GM19035 (cell line): ENCODE results near the gene SAPCD1.

Experiments used
- ATAC-seq: cut with Tn5 transposase; IDR thresholded peaks from one replicate; pipeline ENCODE4 v1.9.1; 2021; ENCODE audit not compliant: unreplicated experiment

Gene SAPCD1

GRCh38 chr6:31729515-31729978 lies 32.9 kb upstream of the SAPCD1 start:
- ATAC-seq = no peak

- no peak for ATAC-seq
Observed at GRCh38 chr6:31729979-31730630, 32.4 kb upstream of the SAPCD1 start.

- ATAC-seq = no peak
Observed at GRCh38 chr6:31730631-31731086, 31.8 kb upstream of the SAPCD1 start.

- no peak for ATAC-seq
Observed at GRCh38 chr6:31732029-31732428, 30.4 kb upstream of the SAPCD1 start.

- ATAC-seq = no peak
Observed at GRCh38 chr6:31733734-31734133, 28.7 kb upstream of the SAPCD1 start.

GRCh38 chr6:31734247-31734820 lies 28.1 kb upstream of the SAPCD1 start:
- no peak for ATAC-seq

- ATAC-seq = no peak
Observed at GRCh38 chr6:31734821-31735406, 27.5 kb upstream of the SAPCD1 start.

- ATAC-seq = peak; percentile 30
Observed at GRCh38 chr6:31736021-31736767, 26.3 kb upstream of the SAPCD1 start, which contains the start of gene CLIC1. TSS of gene CLIC1 (minus strand) at chr6:31736530. CDS start at chr6:31736300, 230 bp downstream.

GRCh38 chr6:31736768-31737314 lies 25.6 kb upstream of the SAPCD1 start:
- ATAC-seq = no peak

GRCh38 chr6:31737315-31737990 lies 25.0 kb upstream of the SAPCD1 start:
- ATAC-seq = no peak

GRCh38 chr6:31737991-31738979 lies 24.2 kb upstream of the SAPCD1 start:
- ATAC-seq = no peak

GRCh38 chr6:31739639-31740396 lies 22.6 kb upstream of the SAPCD1 start, which contains the start of gene MSH5:
TSS of gene MSH5 (plus strand) at chr6:31740005. CDS start at chr6:31740467, 462 bp downstream.
- peak; percentile 74 for ATAC-seq

- no peak for ATAC-seq
Observed at GRCh38 chr6:31740397-31741223, 21.8 kb upstream of the SAPCD1 start.

GRCh38 chr6:31741815-31742214 lies 20.6 kb upstream of the SAPCD1 start:
- ATAC-seq = no peak

- no peak for ATAC-seq
Observed at GRCh38 chr6:31742894-31743293, 19.6 kb upstream of the SAPCD1 start.

GRCh38 chr6:31744422-31744821 lies 18.0 kb upstream of the SAPCD1 start:
- ATAC-seq = no peak

GRCh38 chr6:31749301-31750036 lies 13.0 kb upstream of the SAPCD1 start:
- ATAC-seq = no peak
